Prostate gland (tissue), 2 donors: ENCODE results near the gene PHF12.

Experiments used
- POLR2A ChIP-seq: fragments of 450-650 bp; IDR thresholded peaks from one replicate; pipeline ENCODE4 v1.6.1; 2016; ENCODE audit warnings: antibody characterized with exemption, mild to moderate bottlenecking
- POLR2AphosphoS5 ChIP-seq: sonication (generic); formaldehyde crosslinking; IDR thresholded peaks from one replicate; pipeline ENCODE4 v1.6.1; 2017; ENCODE audit warnings: antibody characterized with exemption
- TF ChIP-seq, protein P1 (sequence below), 4 experiments: fragments of 200-600 bp in 2 of 4; fragments of 450-650 bp in 2 of 4; sonication (generic) in 2 of 4; IDR thresholded peaks; 1 replicate in 3 of 4; 2 replicates in 1 of 4; pipeline ENCODE4 v1.5.1; 2016 to 2019; ENCODE audit warnings: antibody characterized with exemption in 4 of 4, mild to moderate bottlenecking in 2 of 4, moderate library complexity in 2 of 4

DNA sequence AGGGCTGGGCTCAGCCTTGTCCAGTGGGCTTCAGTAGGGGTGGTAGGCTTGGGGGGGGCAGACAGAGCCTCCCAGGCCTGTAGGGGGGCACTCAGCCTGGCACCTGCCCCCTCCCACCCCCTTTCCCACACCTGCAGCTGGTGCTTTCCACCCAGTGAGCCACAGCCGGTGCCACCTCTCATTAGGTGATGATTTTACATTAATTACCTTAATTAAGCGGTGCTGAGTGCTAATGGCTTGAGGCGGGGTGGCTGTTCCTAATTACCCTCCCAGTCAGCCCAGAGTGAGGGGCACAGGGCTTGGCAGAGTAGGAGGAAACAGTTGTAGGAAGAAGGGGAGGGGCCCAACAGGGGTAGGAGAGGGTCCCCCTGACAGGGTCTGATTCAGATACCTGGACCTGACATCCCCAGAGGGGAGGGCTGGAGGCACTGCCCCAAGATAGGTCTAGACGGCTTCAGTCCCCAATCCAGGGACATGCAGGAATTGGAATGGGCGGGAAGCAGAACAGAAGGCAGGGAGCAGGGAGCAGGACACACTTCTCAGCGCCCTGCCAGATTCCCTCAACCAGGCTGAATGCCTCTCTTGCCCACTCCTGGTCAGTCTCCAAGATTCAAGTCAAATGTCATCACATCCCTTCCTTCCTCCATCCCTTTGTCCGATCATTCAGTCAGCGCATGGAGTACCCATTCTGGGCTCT, 26.5 kb upstream of the PHF12 start:
- TF ChIP-seq, protein P1, sequence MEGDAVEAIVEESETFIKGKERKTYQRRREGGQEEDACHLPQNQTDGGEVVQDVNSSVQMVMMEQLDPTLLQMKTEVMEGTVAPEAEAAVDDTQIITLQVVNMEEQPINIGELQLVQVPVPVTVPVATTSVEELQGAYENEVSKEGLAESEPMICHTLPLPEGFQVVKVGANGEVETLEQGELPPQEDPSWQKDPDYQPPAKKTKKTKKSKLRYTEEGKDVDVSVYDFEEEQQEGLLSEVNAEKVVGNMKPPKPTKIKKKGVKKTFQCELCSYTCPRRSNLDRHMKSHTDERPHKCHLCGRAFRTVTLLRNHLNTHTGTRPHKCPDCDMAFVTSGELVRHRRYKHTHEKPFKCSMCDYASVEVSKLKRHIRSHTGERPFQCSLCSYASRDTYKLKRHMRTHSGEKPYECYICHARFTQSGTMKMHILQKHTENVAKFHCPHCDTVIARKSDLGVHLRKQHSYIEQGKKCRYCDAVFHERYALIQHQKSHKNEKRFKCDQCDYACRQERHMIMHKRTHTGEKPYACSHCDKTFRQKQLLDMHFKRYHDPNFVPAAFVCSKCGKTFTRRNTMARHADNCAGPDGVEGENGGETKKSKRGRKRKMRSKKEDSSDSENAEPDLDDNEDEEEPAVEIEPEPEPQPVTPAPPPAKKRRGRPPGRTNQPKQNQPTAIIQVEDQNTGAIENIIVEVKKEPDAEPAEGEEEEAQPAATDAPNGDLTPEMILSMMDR (IDR thresholded peaks at IDR 0.05): no peak
- no peak for TF ChIP-seq POLR2A
- no peak for TF ChIP-seq POLR2AphosphoS5
